Measurements from ENCODE around the gene EGFLAM. TPM values are rescaled to one million over a fixed set of nuclear protein-coding genes. Genes with fewer than 3 reads are reported as not detected.
A peak's percentile ranks its signal among the peaks of the same experiment; 100 is the strongest.

Gene EGFLAM
- total RNA-seq, 1 experiment from 2014 or later = 0.33 TPM

DNA sequence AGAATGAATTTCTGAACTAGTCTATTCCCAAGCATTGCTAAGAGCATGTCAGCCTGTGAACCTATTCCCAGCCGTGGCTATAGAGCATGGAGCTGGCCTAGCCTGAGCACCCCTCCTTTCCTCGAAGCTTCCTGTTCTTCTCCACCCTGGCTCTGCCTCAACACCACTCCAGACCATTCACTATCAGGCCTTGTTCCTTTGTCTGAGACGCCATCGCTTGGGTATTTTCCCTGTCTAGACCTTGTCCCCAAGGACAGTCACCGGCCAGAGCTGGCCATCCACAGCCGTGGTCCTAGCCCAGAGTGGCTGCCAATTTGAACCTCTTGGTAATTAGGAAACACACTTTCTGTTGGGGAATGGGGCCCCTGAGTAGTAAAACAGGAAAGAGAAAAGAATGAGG is 192.3 kb downstream of the EGFLAM start:
- TF ChIP-seq, protein P1, sequence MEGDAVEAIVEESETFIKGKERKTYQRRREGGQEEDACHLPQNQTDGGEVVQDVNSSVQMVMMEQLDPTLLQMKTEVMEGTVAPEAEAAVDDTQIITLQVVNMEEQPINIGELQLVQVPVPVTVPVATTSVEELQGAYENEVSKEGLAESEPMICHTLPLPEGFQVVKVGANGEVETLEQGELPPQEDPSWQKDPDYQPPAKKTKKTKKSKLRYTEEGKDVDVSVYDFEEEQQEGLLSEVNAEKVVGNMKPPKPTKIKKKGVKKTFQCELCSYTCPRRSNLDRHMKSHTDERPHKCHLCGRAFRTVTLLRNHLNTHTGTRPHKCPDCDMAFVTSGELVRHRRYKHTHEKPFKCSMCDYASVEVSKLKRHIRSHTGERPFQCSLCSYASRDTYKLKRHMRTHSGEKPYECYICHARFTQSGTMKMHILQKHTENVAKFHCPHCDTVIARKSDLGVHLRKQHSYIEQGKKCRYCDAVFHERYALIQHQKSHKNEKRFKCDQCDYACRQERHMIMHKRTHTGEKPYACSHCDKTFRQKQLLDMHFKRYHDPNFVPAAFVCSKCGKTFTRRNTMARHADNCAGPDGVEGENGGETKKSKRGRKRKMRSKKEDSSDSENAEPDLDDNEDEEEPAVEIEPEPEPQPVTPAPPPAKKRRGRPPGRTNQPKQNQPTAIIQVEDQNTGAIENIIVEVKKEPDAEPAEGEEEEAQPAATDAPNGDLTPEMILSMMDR (conservative IDR thresholded peaks at IDR 0.05) = no peak
- Histone ChIP-seq H2BK12ac (ENCODE audit: insufficient read length, low read depth, low read length) (no peak overlapping the region), H3K14ac (ENCODE audit: insufficient read depth, low read length) (no peak overlapping the region), H3K27me3 (ENCODE audit: insufficient read depth, low read length) (no peaks in the 10 kb centered on the region), H2AK5ac (ENCODE audit: insufficient read length, low read length) (no peak overlapping the region), H3K79me2 (ENCODE audit: insufficient read depth, low read length) (no peaks in the 10 kb centered on the region), H3K23ac (ENCODE audit: insufficient read length, low read depth, low read length) (no peak overlapping the region), H4K20me1 (ENCODE audit: control insufficient read depth, insufficient read depth, insufficient read length) (no peaks in the 10 kb centered on the region), H3K9me3 (ENCODE audit: control insufficient read depth, low read depth, low read length) (no peaks in the 10 kb centered on the region), H3K9ac (ENCODE audit: extremely low read depth, insufficient read length, low read length) (no peak overlapping the region), H3K56ac (ENCODE audit: insufficient read length, low read depth, low read length) (no peak overlapping the region), H3T11ph (ENCODE audit: low read length) (no peak overlapping the region), H2BK20ac (ENCODE audit: low read depth, low read length, poor library complexity, severe bottlenecking) (no peak overlapping the region), H2AFZ (ENCODE audit: low read length) (no peak overlapping the region), H3K27ac (ENCODE audit: insufficient read length, low read depth, low read length) (no peak overlapping the region), H2BK15ac (ENCODE audit: low read depth, low read length) (no peak overlapping the region), H2BK120ac (ENCODE audit: low read depth, low read length, poor library complexity, severe bottlenecking) (no peak overlapping the region), H4K8ac (replicated peaks; ENCODE audit: insufficient read length, low read depth, low read length) (no peak overlapping the region), H4K5ac (ENCODE audit: insufficient read length, low read depth, low read length) (no peak overlapping the region), H3K79me1 (ENCODE audit: insufficient read depth, low read depth, low read length, poor library complexity, severe bottlenecking) (no peaks in the 10 kb centered on the region), H2BK5ac (ENCODE audit: insufficient read length, low read length) (no peak overlapping the region), H3K4me1 (ENCODE audit: insufficient read depth, low read length) (no peaks in the 10 kb centered on the region), H4K91ac (ENCODE audit: insufficient read length, low read depth, low read length) (no peak overlapping the region), H3K23me2 (ENCODE audit: insufficient read length, low read depth, low read length, poor library complexity, severe bottlenecking) (no peaks in the 10 kb centered on the region), H3K18ac (ENCODE audit: insufficient read length, low read depth, low read length) (no peak overlapping the region), H3K4ac (ENCODE audit: low read depth, low read length) (no peak overlapping the region), H3K4me2 (ENCODE audit: insufficient read depth, insufficient read length, low read length) (no peak overlapping the region)
- no CpG with 5 or more reads among the region's 6 CpGs for WGBS (ENCODE audit: extremely low coverage, insufficient read length, low lambda C conversion rate)
- H3K4me1 Mint-ChIP-seq = 0 out of 4 replicates have a peak, but pooled peaks cover 0 to 5% of the 10 kb centered on the region in 2 experiments
- peak overlapping the region in 2 of 3 experiments; percentile 59 to 63; a peak in 1 of 7 replicates for H3K27ac Mint-ChIP-seq
- no peaks in the 10 kb centered on the region for H3K36me3 Mint-ChIP-seq (ENCODE audit: insufficient read depth in 1 of 3, low read depth in 3 of 3)
- DNase-seq = no peak
- peaks cover 6% of the 10 kb centered on the region for H3K27me3 Mint-ChIP-seq (ENCODE audit: low read depth)
- H3K4me3 Mint-ChIP-seq = no peak overlapping the region
- H3K9me3 Mint-ChIP-seq = no peaks in the 10 kb centered on the region; a peak in 2 of 5 replicates
